Right lobe of liver (tissue), 6 donors: Measurements from ENCODE around the gene EFHC2. TPM values are rescaled to one million over a fixed set of nuclear protein-coding genes. Genes with fewer than 3 reads are reported as not detected.

Experiments used
- ATAC-seq, 4 donors: fragments of 200-7000 bp; cut with Tn5 transposase; one replicate each; pipeline ENCODE4 v1.9.1; 2020; ENCODE audit warnings: mild to moderate bottlenecking in 4 of 4, moderate library complexity in 4 of 4
- DNase-seq, 3 donors: peaks; one replicate each; pipeline ENCODE4 v3.0.0-alpha.2; 2020
- H3K27ac ChIP-seq, 3 donors: fragments of 200-600 bp; one replicate each; pipeline ENCODE4 v1.8.0; 2022
- H3K27me3 ChIP-seq, 2 donors: fragments of 200-600 bp; one replicate each; pipeline ENCODE4 v1.8.0; 2022
- H3K36me3 ChIP-seq, 4 donors: fragments of 200-600 bp; sonication (generic) in 1 of 4; one replicate each; pipeline versions ENCODE4 v1.5.1 to v1.8.0; 2017 to 2022; ENCODE audit warnings: control low read depth in 1 of 4
- H3K4me1 ChIP-seq, 4 donors: fragments of 200-600 bp; sonication (generic) in 1 of 4; one replicate each; pipeline versions ENCODE4 v1.5.1 to v1.8.0; 2017 to 2022; ENCODE audit warnings: control low read depth in 1 of 4
- H3K4me3 ChIP-seq, 3 donors: fragments of 200-600 bp; one replicate each; pipeline ENCODE4 v1.8.0; 2022
- H3K9me3 ChIP-seq, 4 donors: fragments of 200-600 bp; sonication (generic) in 1 of 4; one replicate each; pipeline versions ENCODE4 v1.5.1 to v1.8.0; 2017 to 2022; ENCODE audit warnings: control low read depth in 1 of 4
- CTCF ChIP-seq, 4 donors: fragments of 200-600 bp in 3 of 4; fragments of 450-650 bp in 1 of 4; IDR thresholded peaks; one replicate each; pipeline versions ENCODE4 v1.5.1 to v1.8.0; 2016 to 2022; ENCODE audit warnings: antibody characterized with exemption in 4 of 4, mild to moderate bottlenecking in 2 of 4
- POLR2A ChIP-seq: fragments of 450-650 bp; IDR thresholded peaks from one replicate; pipeline ENCODE4 v1.6.1; 2017; ENCODE audit warnings: antibody characterized with exemption, mild to moderate bottlenecking
- WGBS: methylation state at CpG from one replicate; pipeline ENCODE4 v1.1.6; 2018; ENCODE audit warnings: low coverage, low lambda C conversion rate; ENCODE audit not compliant: insufficient coverage; ENCODE audit errors: missing lambda C conversion rate; 5-methylcytosine and 5-hydroxymethylcytosine counted together
- intact Hi-C, 2 donors: fragments of 100-400 bp; cut with DNase I; formaldehyde crosslinking; loops; one replicate each; pipeline versions ENCODE4 v1.11.2 to v1.14.1; 2022
- total RNA-seq, 6 experiments: library from RNA; depleted of rRNA in 2 of 6; stranded (reverse); fragments of >200 nt in 2 of 6; fragmentation: NEBNext Ultra II Directional in 3 of 6; extraction: Animal tissue kit (Norgen Biotek cat#: 25700) in 3 of 6; gene quantifications; one replicate each; pipeline versions ENCODE4 v1.1.0 to v1.2.4, GENCODE V29; 2016 to 2023
- donor health status: DM: no; HTN: yes; CAD: no.
- donor health status: DM: no; HTN: no; CAD: no.
- donor health status: DM: no; HTN: no; CAD: no.
- donor health status: DM: no; HTN: yes; CAD: no.
- donor health status: DM: no; HTN: yes; CAD: no.

Gene EFHC2
- total RNA-seq, 6 experiments from 2014 or later: 0.13 TPM; not detected in 5

DNA sequence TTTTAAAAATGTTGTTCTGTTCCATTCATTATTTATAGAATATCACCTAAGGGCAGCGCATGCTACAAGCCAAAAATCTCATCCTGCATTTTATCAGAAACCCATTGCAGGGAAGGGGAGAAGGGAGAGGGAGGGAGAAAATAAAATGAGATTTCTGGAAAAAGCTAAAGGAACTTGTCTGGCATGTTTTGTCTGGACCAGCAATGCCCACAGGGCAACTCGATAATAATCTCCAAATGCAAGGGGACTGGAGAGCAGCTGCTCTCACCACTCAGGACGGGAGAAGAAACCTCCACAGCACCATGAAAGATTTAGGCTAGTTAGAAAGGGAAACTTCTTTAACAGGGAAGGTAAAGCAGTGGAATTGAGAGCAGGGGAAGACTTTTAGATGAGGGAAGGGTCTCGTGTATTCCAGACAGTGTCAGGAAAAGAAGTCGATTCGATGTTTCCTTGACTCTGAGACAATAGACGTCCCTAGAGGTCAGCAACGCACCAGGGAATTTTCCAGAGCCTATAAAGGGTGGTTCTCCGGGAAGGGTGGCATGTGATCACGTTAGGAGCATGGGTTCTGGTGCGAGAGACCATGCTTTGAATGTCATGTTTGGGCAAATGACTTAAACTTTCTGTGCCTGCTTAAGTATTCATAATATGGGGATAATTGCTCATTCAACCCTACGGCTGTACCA, 238.1 kb downstream of the EFHC2 start:
- intact Hi-C loops: no loop called here
- H3K4me3 ChIP-seq: no peak overlapping the region
- no peaks in the 10 kb centered on the region for H3K36me3 ChIP-seq
- H3K9me3 ChIP-seq: no peaks in the 10 kb centered on the region
- no peak for DNase-seq
- 43% methylated on average over 12 of the region's 12 CpGs for WGBS
- no peak overlapping the region for H3K27ac ChIP-seq
- H3K27me3 ChIP-seq: no peaks in the 10 kb centered on the region
- ATAC-seq: no peak
- no peak for TF ChIP-seq CTCF (IDR thresholded peaks at IDR 0.05)
- TF ChIP-seq POLR2A: no peak
- H3K4me1 ChIP-seq: no peaks in the 10 kb centered on the region

- no peak for ATAC-seq
- intact Hi-C loops: no loop called here
- no peak overlapping the region for H3K4me3 ChIP-seq
- no peaks in the 10 kb centered on the region for H3K9me3 ChIP-seq
- DNase-seq: no peak
- H3K27ac ChIP-seq: no peak overlapping the region
- no peak for TF ChIP-seq CTCF (IDR thresholded peaks at IDR 0.05)
- TF ChIP-seq POLR2A: no peak
- 88% methylated on average over 2 of the region's 3 CpGs for WGBS
- H3K4me1 ChIP-seq: no peaks in the 10 kb centered on the region
- H3K27me3 ChIP-seq: no peaks in the 10 kb centered on the region
- no peaks in the 10 kb centered on the region for H3K36me3 ChIP-seq
Measured at GRCh38 chrX:44104699-44105098, 238.8 kb downstream of the EFHC2 start.

DNA sequence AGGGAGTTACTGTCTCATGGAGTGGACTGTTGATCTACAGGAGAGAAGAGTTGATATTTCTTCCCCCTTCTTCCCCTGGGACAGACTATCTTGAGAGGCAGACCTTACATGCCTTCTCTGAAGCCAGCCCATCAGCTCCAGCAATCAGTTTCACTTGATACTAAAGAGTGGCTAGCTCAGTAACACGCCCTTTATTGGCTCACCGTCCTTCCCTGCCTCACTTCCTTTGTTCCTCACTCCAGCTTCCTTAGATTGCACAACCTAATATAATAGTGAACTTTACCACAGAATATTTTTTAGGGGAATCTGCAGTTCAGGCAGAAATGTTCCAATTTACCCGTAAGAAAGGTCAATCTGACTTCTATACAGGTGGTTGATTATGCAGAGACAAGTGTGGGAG, 242.2 kb downstream of the EFHC2 start:
- Histone ChIP-seq H3K9me3 (no peaks in the 10 kb centered on the region), H3K27me3 (no peaks in the 10 kb centered on the region), H3K4me1 (no peaks in the 10 kb centered on the region), H3K27ac (no peak overlapping the region), H3K36me3 (no peaks in the 10 kb centered on the region), H3K4me3 (no peak overlapping the region)
- 72% methylated on average over 3 of the region's 3 CpGs for WGBS
- no peak for ATAC-seq
- TF ChIP-seq POLR2A: no peak
- no peak for TF ChIP-seq CTCF (IDR thresholded peaks at IDR 0.05)
- no peak for DNase-seq
- intact Hi-C loops: no loop called here

DNA sequence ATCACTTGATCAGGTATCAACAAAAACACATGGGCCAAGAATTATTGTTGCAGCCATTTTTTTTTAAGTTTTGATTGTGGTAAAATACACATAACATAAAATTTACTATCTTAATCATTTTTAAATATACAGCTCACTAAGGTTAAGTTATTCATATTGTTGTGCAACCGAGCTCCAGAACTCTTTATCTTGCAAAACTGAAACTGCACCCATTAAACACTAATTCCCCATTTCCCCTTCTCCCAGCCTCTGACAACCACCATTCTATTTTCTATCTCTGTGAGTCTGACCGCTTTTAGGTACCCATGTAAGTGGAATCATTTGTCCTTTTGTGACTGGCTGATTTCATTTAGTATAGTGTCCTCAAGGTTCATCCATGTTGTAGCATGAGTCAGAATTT, 244.1 kb downstream of the EFHC2 start:
- no peaks in the 10 kb centered on the region for H3K27me3 ChIP-seq
- H3K4me1 ChIP-seq: no peaks in the 10 kb centered on the region
- ATAC-seq: no peak
- intact Hi-C loops: no loop called here
- H3K9me3 ChIP-seq: no peaks in the 10 kb centered on the region
- TF ChIP-seq POLR2A (no peak), CTCF (IDR thresholded peaks at IDR 0.05) (no peak)
- DNase-seq: no peak
- H3K4me3 ChIP-seq: no peak overlapping the region
- no peak overlapping the region for H3K27ac ChIP-seq
- WGBS: 49% methylated on average over 2 of the region's 2 CpGs
- no peaks in the 10 kb centered on the region for H3K36me3 ChIP-seq

Other genes starting within 250 kb of the EFHC2 start
- gene FUNDC1, start 199.2 kb upstream of the EFHC2 start, total RNA-seq: 1 to 10 TPM; 2.4 to 6.3 (median 5.0) TPM